BE2C (cell line): ENCODE results near the gene KDM3A.

ENCODE experiments used
- DNase-seq: peaks from one replicate; pipeline ENCODE4 v3.0.0-alpha.2; 2020
- H3K27me3 ChIP-seq: fragments of 250-450 bp; sonication (Bioruptor Pico); 2 replicates; pipeline ENCODE4 v1.5.1; 2020; ENCODE audit warnings: mild to moderate bottlenecking
- H3K36me3 ChIP-seq: fragments of 250-450 bp; sonication (Bioruptor Pico); 2 replicates; pipeline ENCODE4 v1.5.1; 2020; ENCODE audit warnings: mild to moderate bottlenecking
- H3K4me1 ChIP-seq: fragments of 250-450 bp; sonication (Bioruptor Pico); 2 replicates; pipeline ENCODE4 v1.5.1; 2020
- H3K4me3 ChIP-seq: 2 replicates; pipeline ENCODE4 v1.5.1; 2011; ENCODE audit warnings: low read depth, low read length
- H3K9me3 ChIP-seq: fragments of 250-450 bp; sonication (Bioruptor Pico); 2 replicates; pipeline ENCODE4 v1.5.1; 2020
- TF ChIP-seq, protein P1 (sequence below): IDR thresholded peaks from 2 replicates; pipeline ENCODE4 v1.5.1; 2012; ENCODE audit warnings: mild to moderate bottlenecking, low read depth, low read length

Gene KDM3A

DNA sequence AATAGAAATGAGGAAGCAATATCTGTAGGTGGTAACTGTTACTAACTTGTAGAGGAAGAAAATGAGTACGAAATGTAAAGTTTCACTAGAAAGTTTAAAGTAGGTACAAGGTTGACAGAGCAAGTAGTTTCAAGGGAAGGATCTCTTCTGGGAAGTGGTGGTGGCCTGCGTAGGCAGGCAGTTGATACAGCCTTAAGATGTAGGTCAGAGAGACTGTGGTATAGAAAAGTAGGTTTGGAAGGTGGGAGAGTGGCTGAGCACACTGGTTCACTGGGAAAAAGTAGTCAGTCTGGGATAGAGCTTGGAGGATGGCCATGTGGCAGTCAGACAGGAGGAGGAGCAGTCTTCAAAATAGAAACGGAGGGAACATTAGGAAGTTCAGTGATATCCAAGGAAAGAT, 23.5 kb downstream of the KDM3A start:
- TF ChIP-seq, protein P1, sequence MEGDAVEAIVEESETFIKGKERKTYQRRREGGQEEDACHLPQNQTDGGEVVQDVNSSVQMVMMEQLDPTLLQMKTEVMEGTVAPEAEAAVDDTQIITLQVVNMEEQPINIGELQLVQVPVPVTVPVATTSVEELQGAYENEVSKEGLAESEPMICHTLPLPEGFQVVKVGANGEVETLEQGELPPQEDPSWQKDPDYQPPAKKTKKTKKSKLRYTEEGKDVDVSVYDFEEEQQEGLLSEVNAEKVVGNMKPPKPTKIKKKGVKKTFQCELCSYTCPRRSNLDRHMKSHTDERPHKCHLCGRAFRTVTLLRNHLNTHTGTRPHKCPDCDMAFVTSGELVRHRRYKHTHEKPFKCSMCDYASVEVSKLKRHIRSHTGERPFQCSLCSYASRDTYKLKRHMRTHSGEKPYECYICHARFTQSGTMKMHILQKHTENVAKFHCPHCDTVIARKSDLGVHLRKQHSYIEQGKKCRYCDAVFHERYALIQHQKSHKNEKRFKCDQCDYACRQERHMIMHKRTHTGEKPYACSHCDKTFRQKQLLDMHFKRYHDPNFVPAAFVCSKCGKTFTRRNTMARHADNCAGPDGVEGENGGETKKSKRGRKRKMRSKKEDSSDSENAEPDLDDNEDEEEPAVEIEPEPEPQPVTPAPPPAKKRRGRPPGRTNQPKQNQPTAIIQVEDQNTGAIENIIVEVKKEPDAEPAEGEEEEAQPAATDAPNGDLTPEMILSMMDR, result no peak

DNA sequence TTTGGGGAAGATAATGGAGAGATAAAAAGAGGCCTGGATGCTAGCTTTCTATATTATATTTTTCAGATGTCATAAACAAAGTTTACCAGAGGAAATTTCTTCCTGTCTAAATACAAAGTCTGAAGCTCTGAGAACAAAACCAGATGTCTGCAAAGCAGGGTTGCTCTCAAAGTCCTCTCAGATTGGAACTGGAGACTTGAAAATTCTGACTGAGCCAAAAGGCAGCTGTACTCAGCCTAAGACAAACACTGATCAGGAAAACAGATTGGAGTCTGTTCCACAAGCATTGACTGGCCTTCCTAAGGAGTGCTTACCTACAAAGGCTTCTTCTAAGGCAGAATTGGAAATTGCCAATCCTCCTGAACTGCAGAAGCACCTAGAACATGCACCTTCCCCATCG, 25.1 kb downstream of the KDM3A start:
- Histone ChIP-seq H3K36me3 (peaks cover 9% of the 10 kb centered on the region; the same call in 1 of the 2 replicates), H3K27me3 (no peaks in the 10 kb centered on the region), H3K4me3 (no peak overlapping the region), H3K9me3 (no peaks in the 10 kb centered on the region), H3K4me1 (no peaks in the 10 kb centered on the region)
- TF ChIP-seq, protein P1, result no peak
- no peak for DNase-seq

More for the DNA sequence above, 23.5 kb downstream of the KDM3A start:
- Histone ChIP-seq H3K4me3 (no peak overlapping the region), H3K36me3 (peaks cover 9% of the 10 kb centered on the region; the same call in 1 of the 2 replicates), H3K9me3 (no peaks in the 10 kb centered on the region), H3K4me1 (no peaks in the 10 kb centered on the region), H3K27me3 (no peaks in the 10 kb centered on the region)
- no peak for DNase-seq

DNA sequence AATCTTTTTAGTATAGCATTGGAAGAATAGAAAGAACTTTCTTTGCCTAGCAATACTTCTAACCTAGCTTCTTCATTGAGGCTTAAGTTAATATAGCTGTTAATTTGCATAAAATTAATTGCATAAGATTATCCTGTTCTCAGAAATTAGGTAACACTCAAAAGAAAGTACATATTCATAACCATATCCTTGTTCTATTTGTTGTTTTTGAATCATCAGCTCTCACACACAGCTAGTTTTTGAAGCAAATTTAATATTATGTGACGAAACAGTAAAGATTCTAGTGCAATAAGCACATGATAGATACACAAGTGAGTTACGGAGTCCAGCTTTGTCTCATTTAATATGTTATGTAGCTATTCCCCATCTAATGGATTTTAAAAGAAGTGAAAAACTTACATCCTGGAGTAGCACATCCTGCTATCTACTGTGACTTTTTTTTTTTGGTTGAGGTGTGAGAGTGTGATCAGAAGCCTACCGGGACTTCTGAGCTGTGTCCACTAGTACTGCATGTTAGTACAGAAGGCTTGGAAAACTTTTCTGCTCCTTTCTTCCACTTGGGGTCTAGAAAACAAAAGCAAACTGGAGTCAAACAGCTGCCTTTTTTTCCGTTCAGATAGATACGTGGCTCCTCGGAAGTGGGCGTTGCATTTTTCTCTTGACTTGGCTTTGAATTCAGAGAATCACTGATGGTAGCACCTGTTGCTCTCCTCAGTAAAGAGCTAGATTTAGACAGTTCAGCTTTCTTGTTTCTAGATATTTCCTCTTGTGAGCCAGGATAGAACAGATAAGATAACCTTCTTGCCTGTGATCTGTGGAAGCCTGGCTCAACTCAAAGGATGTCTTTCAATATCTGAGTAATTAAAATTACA, 27.2 kb downstream of the KDM3A start:
- Histone ChIP-seq H3K4me1 (no peaks in the 10 kb centered on the region), H3K36me3 (peaks cover 9% of the 10 kb centered on the region; the same call in 1 of the 2 replicates), H3K4me3 (no peak overlapping the region), H3K9me3 (no peaks in the 10 kb centered on the region), H3K27me3 (no peaks in the 10 kb centered on the region)
- no peak for DNase-seq
- TF ChIP-seq, protein P1, result no peak

DNA sequence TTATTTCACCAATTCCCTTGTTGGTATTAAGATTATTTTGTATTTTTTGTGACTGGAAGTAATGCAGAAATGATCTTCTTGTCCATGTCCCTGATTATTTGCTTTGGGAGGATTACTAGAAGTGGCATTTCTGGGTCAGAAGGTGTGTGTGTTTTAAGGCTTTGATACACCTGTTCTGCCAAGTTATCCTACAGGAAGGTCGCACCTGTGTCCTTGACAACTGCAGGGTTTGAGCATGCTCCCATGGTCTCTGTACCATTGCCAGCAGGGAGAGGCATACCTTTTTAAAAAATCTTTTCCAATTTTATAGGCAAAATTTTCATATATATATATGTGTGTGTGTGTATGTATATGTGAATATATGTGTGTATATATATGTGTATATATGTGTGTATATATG, 29.7 kb downstream of the KDM3A start:
- TF ChIP-seq, protein P1, result no peak
- Histone ChIP-seq H3K4me1 (no peaks in the 10 kb centered on the region), H3K27me3 (no peaks in the 10 kb centered on the region), H3K4me3 (no peak overlapping the region), H3K36me3 (peaks cover 9% of the 10 kb centered on the region; the same call in 1 of the 2 replicates), H3K9me3 (no peaks in the 10 kb centered on the region)
- no peak for DNase-seq

DNA sequence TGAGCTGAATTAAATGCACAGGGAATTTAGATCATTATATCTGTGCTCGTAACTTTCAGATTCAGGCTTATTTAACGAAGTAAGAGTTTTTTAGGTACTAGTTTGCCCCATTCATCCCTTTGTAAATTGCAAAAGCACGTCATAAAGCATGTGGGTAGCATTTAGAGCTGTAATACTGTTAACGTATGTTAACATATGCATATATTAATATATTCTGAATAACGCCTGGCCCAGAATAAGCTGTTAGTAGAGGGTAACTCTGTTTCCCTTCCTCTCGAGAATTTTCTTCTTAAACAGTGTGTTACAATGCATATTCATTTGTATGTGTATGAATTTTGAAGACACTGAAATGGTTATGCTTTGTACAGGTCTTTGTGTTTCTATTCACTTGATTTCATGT, 30.5 kb downstream of the KDM3A start:
- TF ChIP-seq, protein P1, result no peak
- no peaks in the 10 kb centered on the region for H3K9me3 ChIP-seq
- no peaks in the 10 kb centered on the region for H3K27me3 ChIP-seq
- no peaks in the 10 kb centered on the region for H3K4me1 ChIP-seq
- H3K4me3 ChIP-seq, result no peak overlapping the region
- peaks cover 5% of the 10 kb centered on the region; the same call in 1 of the 2 replicates for H3K36me3 ChIP-seq
- no peak for DNase-seq

DNA sequence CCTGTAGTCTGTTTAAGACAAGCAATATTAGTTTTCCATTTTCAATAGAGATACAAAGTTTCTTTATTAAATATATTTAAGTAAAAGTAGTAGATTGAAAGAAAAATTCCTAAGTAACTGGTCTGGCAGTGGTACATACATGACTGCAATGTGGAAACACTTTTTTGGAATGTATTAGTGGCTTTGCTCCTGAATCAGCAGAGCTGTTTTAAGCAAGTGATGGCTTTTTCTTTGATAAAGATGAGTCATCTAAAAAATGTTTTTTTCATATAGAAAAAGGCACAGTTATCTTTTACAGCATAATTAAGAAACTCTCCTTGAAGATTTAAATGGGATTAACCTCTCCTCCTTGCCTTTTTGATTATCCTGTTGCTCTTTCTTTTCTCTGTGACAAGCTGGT, 34.9 kb downstream of the KDM3A start:
- no peaks in the 10 kb centered on the region for H3K4me1 ChIP-seq
- no peaks in the 10 kb centered on the region for H3K27me3 ChIP-seq
- H3K4me3 ChIP-seq, result no peak overlapping the region
- no peaks in the 10 kb centered on the region for H3K9me3 ChIP-seq
- DNase-seq, result no peak
- TF ChIP-seq, protein P1, result no peak
- H3K36me3 ChIP-seq, result no peaks in the 10 kb centered on the region; the same call in none of the 2 replicates
